SK-N-SH treated with all-trans-retinoic acid at 6 μM for 48 hours (cell line): ENCODE data around the gene GOLT1B.

ENCODE experiments used
- ATAC-seq: fragments of 200-7000 bp; cut with Tn5 transposase; 3 replicates; pipeline ENCODE4 v1.9.1; 2020; ENCODE audit warnings: mild to moderate bottlenecking, moderate library complexity
- ARNTL ChIP-seq: fragments of 450-650 bp; formaldehyde crosslinking; IDR thresholded peaks from 2 replicates; pipeline ENCODE4 v1.5.0; 2020; ENCODE audit warnings: low read depth, mild to moderate bottlenecking, moderate library complexity, borderline replicate concordance
- BACH2 ChIP-seq: fragments of 250-450 bp; sonication (Bioruptor Pico); IDR thresholded peaks from 2 replicates; pipeline ENCODE4 v1.9.0; 2021; ENCODE audit warnings: mild to moderate bottlenecking, borderline replicate concordance
- CSDC2 ChIP-seq: fragments of 250-450 bp; sonication (Bioruptor Pico); IDR thresholded peaks from 2 replicates; pipeline ENCODE4 v1.5.0; 2020; ENCODE audit warnings: mild to moderate bottlenecking, moderate library complexity
- ESRRG ChIP-seq: fragments of 250-450 bp; sonication (Bioruptor Pico); IDR thresholded peaks from 2 replicates; pipeline ENCODE4 v1.6.1; 2021; ENCODE audit warnings: mild to moderate bottlenecking
- ISL1 ChIP-seq: fragments of 250-450 bp; sonication (Bioruptor Pico); IDR thresholded peaks from 2 replicates; pipeline ENCODE4 v2.1.2; 2022; ENCODE audit warnings: mild to moderate bottlenecking, moderate library complexity
- OSR1 ChIP-seq: fragments of 250-450 bp; sonication (Bioruptor Pico); IDR thresholded peaks from 2 replicates; pipeline ENCODE4 v1.8.0; 2022; ENCODE audit warnings: moderate library complexity, mild to moderate bottlenecking, inconsistent platforms
- PPARA ChIP-seq: fragments of 250-450 bp; sonication (Bioruptor Pico); IDR thresholded peaks from 2 replicates; pipeline ENCODE4 v1.5.0; 2020; ENCODE audit warnings: mild to moderate bottlenecking, borderline replicate concordance
- RARB ChIP-seq: fragments of 250-450 bp; sonication (Bioruptor Pico); IDR thresholded peaks from 2 replicates; pipeline ENCODE4 v1.8.0; 2021; ENCODE audit warnings: mild to moderate bottlenecking, moderate library complexity
- SNAI2 ChIP-seq: fragments of 250-450 bp; sonication (Bioruptor Pico); IDR thresholded peaks from 2 replicates; pipeline ENCODE4 v1.5.0; 2020; ENCODE audit warnings: mild to moderate bottlenecking, moderate library complexity
- TCF4 ChIP-seq: fragments of 250-450 bp; sonication (Bioruptor Pico); IDR thresholded peaks from 2 replicates; pipeline ENCODE4 v1.8.0; 2021; ENCODE audit warnings: mild to moderate bottlenecking, moderate library complexity, borderline replicate concordance
- TOX ChIP-seq: fragments of 250-450 bp; sonication (Bioruptor Pico); IDR thresholded peaks from 2 replicates; pipeline ENCODE4 v1.8.0; 2021; ENCODE audit warnings: mild to moderate bottlenecking, moderate library complexity, borderline replicate concordance
- ZC3H10 ChIP-seq: fragments of 250-450 bp; sonication (Bioruptor Pico); IDR thresholded peaks from 2 replicates; pipeline ENCODE4 v1.5.1; 2021; ENCODE audit warnings: mild to moderate bottlenecking, moderate library complexity
- ZFP3 ChIP-seq: fragments of 250-450 bp; sonication (Bioruptor Pico); IDR thresholded peaks from 2 replicates; pipeline ENCODE4 v1.5.0; 2020; ENCODE audit warnings: mild to moderate bottlenecking, moderate library complexity
- ZFP30 ChIP-seq: fragments of 450-650 bp; formaldehyde crosslinking; IDR thresholded peaks from 2 replicates; pipeline ENCODE4 v1.5.0; 2022; ENCODE audit warnings: mild to moderate bottlenecking, moderate library complexity
- ZNF565 ChIP-seq: fragments of 450-650 bp; formaldehyde crosslinking; conservative IDR thresholded peaks from 2 replicates; pipeline ENCODE4 v1.5.0; 2020; ENCODE audit warnings: low read depth, mild to moderate bottlenecking, moderate library complexity
- ZNF70 ChIP-seq: fragments of 450-650 bp; formaldehyde crosslinking; IDR thresholded peaks from 2 replicates; pipeline ENCODE4 v1.5.0; 2020; ENCODE audit warnings: mild to moderate bottlenecking, moderate library complexity
- ZNF8 ChIP-seq: fragments of 450-650 bp; formaldehyde crosslinking; IDR thresholded peaks from 2 replicates; pipeline ENCODE4 v1.5.0; 2020; ENCODE audit warnings: mild to moderate bottlenecking, moderate library complexity
- TF ChIP-seq, protein P1 (sequence below): fragments of 250-450 bp; sonication (Bioruptor Pico); IDR thresholded peaks from 2 replicates; pipeline ENCODE4 v1.5.0; 2020; ENCODE audit warnings: mild to moderate bottlenecking, moderate library complexity
- TF ChIP-seq, protein P2 (sequence below): fragments of 250-450 bp; sonication (Bioruptor Pico); IDR thresholded peaks from 2 replicates; pipeline ENCODE4 v1.8.0; 2020; ENCODE audit warnings: mild to moderate bottlenecking, moderate library complexity, borderline replicate concordance
- TF ChIP-seq, protein P3 (sequence below): fragments of 250-450 bp; sonication (Bioruptor Pico); IDR thresholded peaks from 2 replicates; pipeline ENCODE4 v1.5.1; 2020; ENCODE audit warnings: low read depth, mild to moderate bottlenecking, moderate library complexity
- TF ChIP-seq, protein P4 (sequence below): fragments of 250-450 bp; sonication (Bioruptor Pico); IDR thresholded peaks from 2 replicates; pipeline ENCODE4 v1.5.1; 2021; ENCODE audit warnings: mild to moderate bottlenecking, moderate library complexity
- TF ChIP-seq, protein P5 (sequence below): fragments of 250-450 bp; sonication (Bioruptor Pico); IDR thresholded peaks from 2 replicates; pipeline ENCODE4 v1.8.0; 2021; ENCODE audit warnings: low read depth, mild to moderate bottlenecking, moderate library complexity, borderline replicate concordance

The GOLT1B gene

DNA sequence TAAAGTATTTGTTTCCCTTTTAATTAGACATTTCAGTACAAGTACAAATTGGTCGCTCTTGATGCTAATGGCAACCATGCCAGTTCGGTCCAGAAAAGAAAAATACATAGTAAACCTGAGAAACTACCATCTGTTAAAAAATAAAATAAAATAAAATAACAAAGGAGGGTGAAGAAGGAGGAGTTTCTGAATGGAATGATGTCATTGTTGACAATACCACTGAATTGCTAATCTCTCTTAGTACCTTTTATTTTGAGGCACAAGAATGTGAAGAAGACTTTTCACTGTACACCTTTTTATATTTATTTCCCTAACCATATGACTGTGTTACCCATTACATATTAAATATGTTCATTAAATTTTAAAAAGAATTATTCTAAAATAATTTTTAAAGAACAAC lies 44.0 kb downstream of the GOLT1B start:
- ATAC-seq = no peak
- TF ChIP-seq ZFP3 (CRISPR knock-in tag) (no peak), TOX (CRISPR knock-in tag) (no peak), PPARA (CRISPR knock-in tag) (no peak), ZNF565 (CRISPR knock-in tag) (no peak), BACH2 (CRISPR knock-in tag) (no peak), ZNF70 (CRISPR knock-in tag) (no peak), ISL1 (no peak), ZC3H10 (CRISPR knock-in tag) (no peak), OSR1 (CRISPR knock-in tag) (no peak), CSDC2 (CRISPR knock-in tag) (no peak), ZFP30 (CRISPR knock-in tag) (no peak), ARNTL (CRISPR knock-in tag) (no peak), SNAI2 (CRISPR knock-in tag) (no peak), ZNF8 (no peak)
- TF ChIP-seq, protein P1, sequence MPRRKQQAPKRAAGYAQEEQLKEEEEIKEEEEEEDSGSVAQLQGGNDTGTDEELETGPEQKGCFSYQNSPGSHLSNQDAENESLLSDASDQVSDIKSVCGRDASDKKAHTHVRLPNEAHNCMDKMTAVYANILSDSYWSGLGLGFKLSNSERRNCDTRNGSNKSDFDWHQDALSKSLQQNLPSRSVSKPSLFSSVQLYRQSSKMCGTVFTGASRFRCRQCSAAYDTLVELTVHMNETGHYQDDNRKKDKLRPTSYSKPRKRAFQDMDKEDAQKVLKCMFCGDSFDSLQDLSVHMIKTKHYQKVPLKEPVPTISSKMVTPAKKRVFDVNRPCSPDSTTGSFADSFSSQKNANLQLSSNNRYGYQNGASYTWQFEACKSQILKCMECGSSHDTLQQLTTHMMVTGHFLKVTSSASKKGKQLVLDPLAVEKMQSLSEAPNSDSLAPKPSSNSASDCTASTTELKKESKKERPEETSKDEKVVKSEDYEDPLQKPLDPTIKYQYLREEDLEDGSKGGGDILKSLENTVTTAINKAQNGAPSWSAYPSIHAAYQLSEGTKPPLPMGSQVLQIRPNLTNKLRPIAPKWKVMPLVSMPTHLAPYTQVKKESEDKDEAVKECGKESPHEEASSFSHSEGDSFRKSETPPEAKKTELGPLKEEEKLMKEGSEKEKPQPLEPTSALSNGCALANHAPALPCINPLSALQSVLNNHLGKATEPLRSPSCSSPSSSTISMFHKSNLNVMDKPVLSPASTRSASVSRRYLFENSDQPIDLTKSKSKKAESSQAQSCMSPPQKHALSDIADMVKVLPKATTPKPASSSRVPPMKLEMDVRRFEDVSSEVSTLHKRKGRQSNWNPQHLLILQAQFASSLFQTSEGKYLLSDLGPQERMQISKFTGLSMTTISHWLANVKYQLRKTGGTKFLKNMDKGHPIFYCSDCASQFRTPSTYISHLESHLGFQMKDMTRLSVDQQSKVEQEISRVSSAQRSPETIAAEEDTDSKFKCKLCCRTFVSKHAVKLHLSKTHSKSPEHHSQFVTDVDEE (CRISPR knock-in tag) = no peak
- TF ChIP-seq, protein P2, sequence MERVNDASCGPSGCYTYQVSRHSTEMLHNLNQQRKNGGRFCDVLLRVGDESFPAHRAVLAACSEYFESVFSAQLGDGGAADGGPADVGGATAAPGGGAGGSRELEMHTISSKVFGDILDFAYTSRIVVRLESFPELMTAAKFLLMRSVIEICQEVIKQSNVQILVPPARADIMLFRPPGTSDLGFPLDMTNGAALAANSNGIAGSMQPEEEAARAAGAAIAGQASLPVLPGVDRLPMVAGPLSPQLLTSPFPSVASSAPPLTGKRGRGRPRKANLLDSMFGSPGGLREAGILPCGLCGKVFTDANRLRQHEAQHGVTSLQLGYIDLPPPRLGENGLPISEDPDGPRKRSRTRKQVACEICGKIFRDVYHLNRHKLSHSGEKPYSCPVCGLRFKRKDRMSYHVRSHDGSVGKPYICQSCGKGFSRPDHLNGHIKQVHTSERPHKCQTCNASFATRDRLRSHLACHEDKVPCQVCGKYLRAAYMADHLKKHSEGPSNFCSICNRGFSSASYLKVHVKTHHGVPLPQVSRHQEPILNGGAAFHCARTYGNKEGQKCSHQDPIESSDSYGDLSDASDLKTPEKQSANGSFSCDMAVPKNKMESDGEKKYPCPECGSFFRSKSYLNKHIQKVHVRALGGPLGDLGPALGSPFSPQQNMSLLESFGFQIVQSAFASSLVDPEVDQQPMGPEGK (CRISPR knock-in tag) = no peak
- TF ChIP-seq, protein P3, sequence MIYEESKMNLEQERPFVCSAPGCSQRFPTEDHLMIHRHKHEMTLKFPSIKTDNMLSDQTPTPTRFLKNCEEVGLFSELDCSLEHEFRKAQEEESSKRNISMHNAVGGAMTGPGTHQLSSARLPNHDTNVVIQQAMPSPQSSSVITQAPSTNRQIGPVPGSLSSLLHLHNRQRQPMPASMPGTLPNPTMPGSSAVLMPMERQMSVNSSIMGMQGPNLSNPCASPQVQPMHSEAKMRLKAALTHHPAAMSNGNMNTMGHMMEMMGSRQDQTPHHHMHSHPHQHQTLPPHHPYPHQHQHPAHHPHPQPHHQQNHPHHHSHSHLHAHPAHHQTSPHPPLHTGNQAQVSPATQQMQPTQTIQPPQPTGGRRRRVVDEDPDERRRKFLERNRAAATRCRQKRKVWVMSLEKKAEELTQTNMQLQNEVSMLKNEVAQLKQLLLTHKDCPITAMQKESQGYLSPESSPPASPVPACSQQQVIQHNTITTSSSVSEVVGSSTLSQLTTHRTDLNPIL = no peak
- TF ChIP-seq, protein P4, sequence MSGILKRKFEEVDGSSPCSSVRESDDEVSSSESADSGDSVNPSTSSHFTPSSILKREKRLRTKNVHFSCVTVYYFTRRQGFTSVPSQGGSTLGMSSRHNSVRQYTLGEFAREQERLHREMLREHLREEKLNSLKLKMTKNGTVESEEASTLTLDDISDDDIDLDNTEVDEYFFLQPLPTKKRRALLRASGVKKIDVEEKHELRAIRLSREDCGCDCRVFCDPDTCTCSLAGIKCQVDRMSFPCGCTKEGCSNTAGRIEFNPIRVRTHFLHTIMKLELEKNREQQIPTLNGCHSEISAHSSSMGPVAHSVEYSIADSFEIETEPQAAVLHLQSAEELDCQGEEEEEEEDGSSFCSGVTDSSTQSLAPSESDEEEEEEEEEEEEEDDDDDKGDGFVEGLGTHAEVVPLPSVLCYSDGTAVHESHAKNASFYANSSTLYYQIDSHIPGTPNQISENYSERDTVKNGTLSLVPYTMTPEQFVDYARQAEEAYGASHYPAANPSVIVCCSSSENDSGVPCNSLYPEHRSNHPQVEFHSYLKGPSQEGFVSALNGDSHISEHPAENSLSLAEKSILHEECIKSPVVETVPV (CRISPR knock-in tag) = no peak
- TF ChIP-seq, protein P5, sequence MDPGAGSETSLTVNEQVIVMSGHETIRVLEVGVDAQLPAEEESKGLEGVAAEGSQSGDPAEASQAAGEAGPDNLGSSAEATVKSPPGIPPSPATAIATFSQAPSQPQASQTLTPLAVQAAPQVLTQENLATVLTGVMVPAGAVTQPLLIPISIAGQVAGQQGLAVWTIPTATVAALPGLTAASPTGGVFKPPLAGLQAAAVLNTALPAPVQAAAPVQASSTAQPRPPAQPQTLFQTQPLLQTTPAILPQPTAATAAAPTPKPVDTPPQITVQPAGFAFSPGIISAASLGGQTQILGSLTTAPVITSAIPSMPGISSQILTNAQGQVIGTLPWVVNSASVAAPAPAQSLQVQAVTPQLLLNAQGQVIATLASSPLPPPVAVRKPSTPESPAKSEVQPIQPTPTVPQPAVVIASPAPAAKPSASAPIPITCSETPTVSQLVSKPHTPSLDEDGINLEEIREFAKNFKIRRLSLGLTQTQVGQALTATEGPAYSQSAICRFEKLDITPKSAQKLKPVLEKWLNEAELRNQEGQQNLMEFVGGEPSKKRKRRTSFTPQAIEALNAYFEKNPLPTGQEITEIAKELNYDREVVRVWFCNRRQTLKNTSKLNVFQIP (CRISPR knock-in tag) = no peak
- TF ChIP-seq, all 23 proteins: peak for 0

DNA sequence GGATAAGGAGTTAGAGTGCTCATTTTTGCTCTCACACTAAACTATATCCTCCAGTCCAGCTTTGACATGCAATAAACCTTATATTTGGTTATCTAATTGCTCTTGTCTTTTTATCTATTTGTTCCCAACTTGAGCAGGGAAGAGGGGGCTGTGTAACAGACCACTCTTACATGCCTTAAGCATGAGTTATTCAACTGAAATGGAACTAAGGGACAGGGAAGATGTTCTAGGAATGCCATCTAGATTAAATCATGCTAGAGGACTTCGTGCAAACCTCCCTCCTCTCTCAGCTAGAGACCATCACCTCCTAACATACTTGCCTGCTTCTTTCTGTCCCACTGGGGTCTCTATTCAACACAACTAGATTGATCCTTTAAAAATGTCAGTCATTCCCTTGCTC lies 45.1 kb downstream of the GOLT1B start:
- TF ChIP-seq ESRRG (CRISPR knock-in tag) (no peak), PPARA (CRISPR knock-in tag) (no peak), TCF4 (CRISPR knock-in tag) (no peak), OSR1 (CRISPR knock-in tag) (no peak), RARB (no peak)
- TF ChIP-seq, protein P5 (CRISPR knock-in tag) = no peak
- TF ChIP-seq, protein P3 = no peak

More for the DNA sequence above, 45.1 kb downstream of the GOLT1B start:
- ATAC-seq = no peak
